ENCODE measurements around the gene RHBDD2.
"Not testable (repeated sequence)": the region's sequence is repeated elsewhere in the genome, so short reads cannot be mapped to it uniquely, and the experiment has no call there.

Gene RHBDD2

GRCh38 chr7:75887669-75888369 is 9.0 kb downstream of the RHBDD2 start:
- no peak overlapping the region for H3K4me3 ChIP-seq (ENCODE audit: low read depth, low read length)
- TF ChIP-seq, protein P1, sequence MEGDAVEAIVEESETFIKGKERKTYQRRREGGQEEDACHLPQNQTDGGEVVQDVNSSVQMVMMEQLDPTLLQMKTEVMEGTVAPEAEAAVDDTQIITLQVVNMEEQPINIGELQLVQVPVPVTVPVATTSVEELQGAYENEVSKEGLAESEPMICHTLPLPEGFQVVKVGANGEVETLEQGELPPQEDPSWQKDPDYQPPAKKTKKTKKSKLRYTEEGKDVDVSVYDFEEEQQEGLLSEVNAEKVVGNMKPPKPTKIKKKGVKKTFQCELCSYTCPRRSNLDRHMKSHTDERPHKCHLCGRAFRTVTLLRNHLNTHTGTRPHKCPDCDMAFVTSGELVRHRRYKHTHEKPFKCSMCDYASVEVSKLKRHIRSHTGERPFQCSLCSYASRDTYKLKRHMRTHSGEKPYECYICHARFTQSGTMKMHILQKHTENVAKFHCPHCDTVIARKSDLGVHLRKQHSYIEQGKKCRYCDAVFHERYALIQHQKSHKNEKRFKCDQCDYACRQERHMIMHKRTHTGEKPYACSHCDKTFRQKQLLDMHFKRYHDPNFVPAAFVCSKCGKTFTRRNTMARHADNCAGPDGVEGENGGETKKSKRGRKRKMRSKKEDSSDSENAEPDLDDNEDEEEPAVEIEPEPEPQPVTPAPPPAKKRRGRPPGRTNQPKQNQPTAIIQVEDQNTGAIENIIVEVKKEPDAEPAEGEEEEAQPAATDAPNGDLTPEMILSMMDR (IDR thresholded peaks at IDR 0.05; ENCODE audit: low read depth, low read length): no peak

GRCh38 chr7:75888464-75889222 is 9.8 kb downstream of the RHBDD2 start:
- TF ChIP-seq, protein P1 (IDR thresholded peaks at IDR 0.05; ENCODE audit: low read depth, low read length): no peak
- no peak overlapping the region for H3K4me3 ChIP-seq (ENCODE audit: low read depth, low read length)

DNA sequence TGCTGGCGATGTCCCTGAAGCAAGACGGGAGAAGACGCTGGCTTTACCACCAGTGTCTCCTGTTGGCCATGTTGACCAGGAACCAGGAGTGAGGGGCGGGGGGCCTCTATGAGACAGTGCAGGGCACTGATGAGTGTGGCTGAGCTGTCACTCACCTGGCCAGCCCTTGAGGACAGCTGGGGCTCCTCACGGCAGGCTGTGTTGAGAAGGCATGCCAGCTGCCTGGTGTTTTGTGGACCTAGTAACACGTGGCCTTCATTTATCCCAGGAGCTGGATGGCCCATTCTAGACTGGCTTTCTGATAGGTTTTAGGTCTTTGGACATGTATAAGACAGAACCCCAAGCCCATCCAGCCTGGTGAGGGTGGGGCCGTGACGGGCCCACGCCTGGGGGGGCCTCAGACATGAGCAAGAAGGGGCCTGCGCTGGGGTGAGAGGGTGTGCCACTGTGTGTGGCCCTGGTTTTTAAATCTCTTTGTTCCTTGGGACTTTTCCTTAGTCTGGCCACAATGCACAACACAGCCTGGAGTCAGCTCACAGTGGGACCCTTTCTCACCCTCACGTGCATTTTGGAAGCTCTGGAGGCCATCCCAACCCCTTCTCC is 10.5 kb downstream of the RHBDD2 start:
- TF ChIP-seq, protein P1 (IDR thresholded peaks at IDR 0.05; ENCODE audit: low read depth, low read length): no peak
- no peak overlapping the region for H3K4me3 ChIP-seq (ENCODE audit: low read depth, low read length)

DNA sequence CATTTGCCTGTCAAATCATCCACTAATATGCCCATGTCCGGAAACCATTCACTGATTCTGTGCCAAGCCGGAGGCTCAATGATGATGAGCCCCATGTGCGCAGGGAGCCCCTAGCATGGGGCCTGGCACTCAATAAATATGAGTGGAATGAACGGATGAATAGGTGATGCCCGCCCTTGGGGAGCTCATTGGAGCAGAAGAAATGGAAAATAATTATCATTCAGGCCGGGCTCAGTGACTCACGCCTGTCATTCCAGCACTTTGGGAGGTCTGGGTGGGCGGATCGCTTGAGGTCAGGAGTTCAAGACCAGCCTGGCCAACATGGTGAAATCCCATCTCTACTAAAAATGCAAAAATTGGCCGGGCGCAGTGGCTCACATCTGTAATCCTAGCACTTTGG is 11.0 kb downstream of the RHBDD2 start:
- H3K4me3 ChIP-seq (ENCODE audit: low read depth, low read length): no peak overlapping the region
- TF ChIP-seq, protein P1 (IDR thresholded peaks at IDR 0.05; ENCODE audit: low read depth, low read length): no peak

- H3K4me3 ChIP-seq (ENCODE audit: low read depth, low read length): not testable (repeated sequence)
Observed at GRCh38 chr7:75891237-75891636, 12.4 kb downstream of the RHBDD2 start.

DNA sequence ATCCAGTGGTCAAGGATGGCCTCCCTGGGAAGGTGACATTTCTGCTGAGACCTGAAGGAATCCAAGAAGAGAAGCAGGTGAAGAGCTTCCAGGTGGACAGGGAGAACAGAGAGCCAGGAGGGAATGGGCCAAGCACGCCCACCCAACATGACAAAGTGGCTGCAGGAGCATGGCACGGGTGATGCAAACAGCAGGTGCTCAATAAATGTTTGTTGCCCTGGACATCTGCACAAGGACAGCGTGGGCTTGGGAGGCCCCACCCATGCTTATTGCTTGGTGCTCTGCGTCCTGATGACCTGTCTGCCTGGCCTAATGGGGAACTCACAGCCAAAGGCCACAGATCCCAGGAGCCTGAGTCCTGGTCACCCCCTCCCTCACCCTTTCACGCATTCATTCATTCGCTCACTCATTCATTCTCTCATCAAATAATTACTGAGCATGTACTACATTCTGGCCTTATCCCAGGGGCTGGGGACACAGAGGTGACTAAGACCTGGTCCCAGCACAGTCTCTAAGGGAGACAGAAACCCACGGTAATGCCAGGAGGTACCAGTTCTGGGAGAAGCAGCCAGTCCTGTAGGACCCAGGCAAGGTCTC is 13.1 kb downstream of the RHBDD2 start:
- H3K4me3 ChIP-seq (ENCODE audit: low read depth, low read length): no peak overlapping the region
- TF ChIP-seq, protein P1 (IDR thresholded peaks at IDR 0.05; ENCODE audit: low read depth, low read length): no peak

DNA sequence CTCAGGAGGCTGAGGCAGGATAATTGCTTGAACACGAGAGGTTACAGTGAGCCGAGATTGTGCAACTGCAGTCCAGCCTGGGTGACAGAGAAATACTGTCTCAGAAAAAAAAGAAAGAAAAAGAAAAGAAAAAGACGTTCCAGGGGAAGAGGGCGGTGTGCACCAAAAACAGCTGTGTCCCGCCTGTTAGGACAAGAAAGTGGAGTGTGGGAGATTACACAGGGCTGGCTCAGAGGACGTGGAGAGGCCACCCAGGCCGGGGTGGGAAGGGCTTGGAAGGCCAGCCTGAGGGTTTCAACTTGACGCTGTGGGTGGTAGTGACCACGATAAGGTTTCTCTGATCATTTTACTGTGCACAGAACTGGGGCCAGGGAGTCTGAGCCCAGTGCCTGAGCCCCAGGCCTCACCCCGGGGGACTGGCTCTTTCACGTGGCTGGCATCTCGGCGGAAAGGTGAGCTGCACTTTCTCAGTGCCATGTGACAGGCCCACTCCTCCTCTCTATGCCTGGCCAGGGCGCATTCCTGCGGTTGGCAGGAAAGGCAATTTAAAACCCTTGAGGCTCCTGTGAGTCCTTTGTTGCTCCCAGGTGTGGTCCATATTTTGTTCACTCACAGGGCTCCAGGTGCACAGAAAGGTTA is 13.9 kb downstream of the RHBDD2 start:
- TF ChIP-seq, protein P1 (IDR thresholded peaks at IDR 0.05; ENCODE audit: low read depth, low read length): no peak
- no peak overlapping the region for H3K4me3 ChIP-seq (ENCODE audit: low read depth, low read length)

Data from WI38 (cell line).